ENCODE results near the gene OR2T8.

Gene OR2T8

GRCh38 chr1:247905910-247906503 is 14.0 kb upstream of the OR2T8 start:
- H3K4me3 ChIP-seq (ENCODE audit: low read depth, low read length) = no peak overlapping the region
- no peak for DNase-seq (ENCODE audit: low read depth)
- no peak for TF ChIP-seq CTCF (conservative IDR thresholded peaks at IDR 0.05; ENCODE audit: low read depth, low read length)

- TF ChIP-seq CTCF (conservative IDR thresholded peaks at IDR 0.05; ENCODE audit: low read depth, low read length) = no peak
- DNase-seq (ENCODE audit: low read depth) = peak; percentile 12
- H3K4me3 ChIP-seq (ENCODE audit: low read depth, low read length) = no peak overlapping the region
Observed at GRCh38 chr1:247906504-247907047, 13.5 kb upstream of the OR2T8 start.

GRCh38 chr1:247908766-247909165 is 11.3 kb upstream of the OR2T8 start:
- DNase-seq (ENCODE audit: low read depth) = no peak
- no peak for TF ChIP-seq CTCF (conservative IDR thresholded peaks at IDR 0.05; ENCODE audit: low read depth, low read length)
- no peak overlapping the region for H3K4me3 ChIP-seq (ENCODE audit: low read depth, low read length)

- no peak overlapping the region for H3K4me3 ChIP-seq (ENCODE audit: low read depth, low read length)
- no peak for TF ChIP-seq CTCF (conservative IDR thresholded peaks at IDR 0.05; ENCODE audit: low read depth, low read length)
- no peak for DNase-seq (ENCODE audit: low read depth)
Observed at GRCh38 chr1:247913786-247914185, 6.3 kb upstream of the OR2T8 start.

- TF ChIP-seq CTCF (conservative IDR thresholded peaks at IDR 0.05; ENCODE audit: low read depth, low read length) = no peak
- DNase-seq (ENCODE audit: low read depth) = no peak
- H3K4me3 ChIP-seq (ENCODE audit: low read depth, low read length) = no peak overlapping the region
Observed at GRCh38 chr1:247914941-247915662, 5.0 kb upstream of the OR2T8 start.

- no peak for TF ChIP-seq CTCF (conservative IDR thresholded peaks at IDR 0.05; ENCODE audit: low read depth, low read length)
- no peak for DNase-seq (ENCODE audit: low read depth)
- no peak overlapping the region for H3K4me3 ChIP-seq (ENCODE audit: low read depth, low read length)
Observed at GRCh38 chr1:247923941-247924340, 3.9 kb downstream of the OR2T8 start.

Measured in choroid plexus epithelial cell (primary cell).